OCI-LY3 (cell line): Measurements from ENCODE around the gene LCNL1.

ENCODE experiments used
- EZH2phosphoT487 ChIP-seq: fragments of 200-600 bp; shearing (Covaris generic); IDR thresholded peaks from 2 replicates; pipeline ENCODE4 v1.6.1; 2018; ENCODE audit warnings: antibody characterized with exemption, mixed run types, low read depth
- TF ChIP-seq, protein P1 (sequence below): fragments of 200-600, 300-600 bp; sonication (generic); IDR thresholded peaks from 2 replicates; pipeline ENCODE4 v1.5.1; 2014; ENCODE audit warnings: antibody characterized with exemption, low read length, low read depth

DNA sequence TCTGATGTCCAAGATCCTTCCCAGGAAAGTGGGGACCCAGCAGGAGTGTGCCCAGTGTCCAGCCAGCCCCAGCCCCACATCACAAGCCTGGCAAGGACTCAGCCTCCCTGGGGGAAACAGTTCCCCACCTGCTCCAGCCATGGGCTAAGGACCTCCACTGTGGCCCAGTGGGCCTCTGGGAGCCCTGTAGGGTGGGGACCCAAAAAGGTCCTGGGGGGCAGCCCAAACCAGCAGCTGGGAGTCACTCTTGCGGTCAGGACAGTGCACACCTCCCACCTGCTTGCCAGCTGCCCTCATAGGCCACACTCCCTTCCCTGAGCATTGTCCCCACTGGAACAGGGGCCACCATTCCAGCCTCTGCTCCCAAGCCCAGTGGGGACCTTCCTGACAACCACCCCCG, 43.6 kb downstream of the LCNL1 start:
- TF ChIP-seq, protein P1, sequence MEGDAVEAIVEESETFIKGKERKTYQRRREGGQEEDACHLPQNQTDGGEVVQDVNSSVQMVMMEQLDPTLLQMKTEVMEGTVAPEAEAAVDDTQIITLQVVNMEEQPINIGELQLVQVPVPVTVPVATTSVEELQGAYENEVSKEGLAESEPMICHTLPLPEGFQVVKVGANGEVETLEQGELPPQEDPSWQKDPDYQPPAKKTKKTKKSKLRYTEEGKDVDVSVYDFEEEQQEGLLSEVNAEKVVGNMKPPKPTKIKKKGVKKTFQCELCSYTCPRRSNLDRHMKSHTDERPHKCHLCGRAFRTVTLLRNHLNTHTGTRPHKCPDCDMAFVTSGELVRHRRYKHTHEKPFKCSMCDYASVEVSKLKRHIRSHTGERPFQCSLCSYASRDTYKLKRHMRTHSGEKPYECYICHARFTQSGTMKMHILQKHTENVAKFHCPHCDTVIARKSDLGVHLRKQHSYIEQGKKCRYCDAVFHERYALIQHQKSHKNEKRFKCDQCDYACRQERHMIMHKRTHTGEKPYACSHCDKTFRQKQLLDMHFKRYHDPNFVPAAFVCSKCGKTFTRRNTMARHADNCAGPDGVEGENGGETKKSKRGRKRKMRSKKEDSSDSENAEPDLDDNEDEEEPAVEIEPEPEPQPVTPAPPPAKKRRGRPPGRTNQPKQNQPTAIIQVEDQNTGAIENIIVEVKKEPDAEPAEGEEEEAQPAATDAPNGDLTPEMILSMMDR: no peak
- TF ChIP-seq EZH2phosphoT487: no peak
